ENCODE measurements around the gene PELI3. TPM values are rescaled to one million over a fixed set of nuclear protein-coding genes. Genes with fewer than 3 reads are reported as not detected.

Gene PELI3
- total RNA-seq, 4 donors from 2014 or later, result 11.4 to 21.8 (median 14.7) TPM

DNA sequence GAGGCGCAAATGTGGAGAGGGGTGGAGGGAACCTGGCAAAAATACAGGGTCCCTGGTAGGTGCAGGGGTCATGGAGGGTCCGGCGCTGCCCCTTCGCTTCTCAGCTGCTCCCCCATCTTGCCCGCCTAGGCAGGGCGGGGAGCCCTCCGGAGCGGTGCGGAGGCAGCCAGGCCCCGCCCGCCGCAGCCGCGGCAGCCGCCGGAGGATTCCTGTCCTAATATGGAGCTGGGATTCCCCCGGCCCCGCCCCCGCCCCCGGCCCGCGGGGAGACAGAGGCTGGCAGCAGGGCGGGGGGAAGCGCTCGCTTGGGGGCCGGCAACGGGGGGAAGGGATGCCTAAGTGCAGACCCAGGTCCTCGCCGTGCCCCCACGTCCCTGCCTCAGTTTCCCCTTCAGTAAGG lies 46.9 kb upstream of the PELI3 start:
- no peak overlapping the region for H3K4me3 ChIP-seq (replicated peaks in 1 of 3)
- no peak overlapping the region for H3K27ac ChIP-seq
- no peak for TF ChIP-seq POLR2A (IDR thresholded peaks at IDR 0.05)
- TF ChIP-seq, protein P1, sequence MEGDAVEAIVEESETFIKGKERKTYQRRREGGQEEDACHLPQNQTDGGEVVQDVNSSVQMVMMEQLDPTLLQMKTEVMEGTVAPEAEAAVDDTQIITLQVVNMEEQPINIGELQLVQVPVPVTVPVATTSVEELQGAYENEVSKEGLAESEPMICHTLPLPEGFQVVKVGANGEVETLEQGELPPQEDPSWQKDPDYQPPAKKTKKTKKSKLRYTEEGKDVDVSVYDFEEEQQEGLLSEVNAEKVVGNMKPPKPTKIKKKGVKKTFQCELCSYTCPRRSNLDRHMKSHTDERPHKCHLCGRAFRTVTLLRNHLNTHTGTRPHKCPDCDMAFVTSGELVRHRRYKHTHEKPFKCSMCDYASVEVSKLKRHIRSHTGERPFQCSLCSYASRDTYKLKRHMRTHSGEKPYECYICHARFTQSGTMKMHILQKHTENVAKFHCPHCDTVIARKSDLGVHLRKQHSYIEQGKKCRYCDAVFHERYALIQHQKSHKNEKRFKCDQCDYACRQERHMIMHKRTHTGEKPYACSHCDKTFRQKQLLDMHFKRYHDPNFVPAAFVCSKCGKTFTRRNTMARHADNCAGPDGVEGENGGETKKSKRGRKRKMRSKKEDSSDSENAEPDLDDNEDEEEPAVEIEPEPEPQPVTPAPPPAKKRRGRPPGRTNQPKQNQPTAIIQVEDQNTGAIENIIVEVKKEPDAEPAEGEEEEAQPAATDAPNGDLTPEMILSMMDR (IDR thresholded peaks at IDR 0.05), result no peak
- H3K36me3 ChIP-seq, result no peaks in the 10 kb centered on the region
- WGBS, 2 donors, result 3 to 9% methylated on average over 6 to 16 of the region's 30 CpGs
- H3K9me3 ChIP-seq, result no peaks in the 10 kb centered on the region
- intact Hi-C loops (cut with DNase I), result loop anchor here (5.0 kb wide), 1 partner anchor 133 kb away; the partner anchor contains the start of gene YIF1A
- DNase-seq, result no peak
- H3K27me3 ChIP-seq, result no peaks in the 10 kb centered on the region
- peaks cover 0 to 29% of the 10 kb centered on the region in 2 donors for H3K4me1 ChIP-seq

DNA sequence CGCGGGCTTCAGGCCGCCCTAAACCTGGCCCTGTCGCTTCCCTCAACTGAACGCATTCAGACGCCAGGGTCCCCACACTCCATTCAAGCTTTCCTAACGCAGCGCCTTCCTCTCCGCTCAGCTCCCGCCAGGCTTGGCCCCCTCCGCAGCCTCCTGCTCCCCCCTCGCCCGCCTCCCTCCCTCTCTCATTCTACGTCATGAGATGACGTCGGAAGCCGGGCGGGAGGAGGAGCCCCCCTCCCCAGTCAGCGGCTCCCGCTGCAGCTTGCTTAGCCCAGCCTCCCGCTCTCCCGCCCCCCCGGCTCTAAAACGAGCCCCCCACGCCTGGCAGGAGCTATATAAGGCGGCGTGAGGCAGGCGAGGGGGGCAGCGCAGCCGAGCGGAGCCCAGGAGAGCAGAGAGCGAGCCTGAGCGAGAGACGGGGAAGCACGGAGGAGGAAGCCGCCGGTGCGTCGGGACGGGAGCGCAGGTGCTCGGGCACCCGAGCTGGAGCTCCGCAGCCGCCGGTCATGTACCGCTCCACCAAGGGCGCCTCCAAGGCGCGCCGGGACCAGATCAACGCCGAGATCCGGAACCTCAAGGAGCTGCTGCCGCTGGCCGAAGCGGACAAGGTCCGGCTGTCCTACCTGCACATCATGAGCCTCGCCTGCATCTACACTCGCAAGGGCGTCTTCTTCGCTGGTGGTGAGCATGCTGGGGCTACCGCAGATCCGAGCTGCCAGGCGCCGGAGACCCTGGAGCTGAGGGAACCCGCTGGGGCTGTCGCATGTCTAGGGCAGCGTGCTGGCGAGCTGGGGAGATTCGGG lies 45.8 kb upstream of the PELI3 start, which contains the start of gene NPAS4:
Gene NPAS4 (plus strand): TSS at position 365 of the 806 bp plus-strand sequence. CDS start 145 bp downstream, at position 510.
- Histone ChIP-seq H3K27me3 (no peaks in the 10 kb centered on the region), H3K4me3 (replicated peaks in 1 of 3) (no peak within 1 kb of the TSS), H3K27ac (no peak within 1 kb of the TSS), H3K36me3 (no peaks in the 10 kb centered on the region), H3K4me1 (peaks cover 0 to 29% of the 10 kb centered on the region in 2 donors), H3K9me3 (no peaks in the 10 kb centered on the region)
- TF ChIP-seq, protein P1 (IDR thresholded peaks at IDR 0.05), result no peak
- TF ChIP-seq POLR2A (IDR thresholded peaks at IDR 0.05), result no peak
- intact Hi-C loops (cut with DNase I), result loop anchor here (5.0 kb wide), 1 partner anchor 134 kb away; the partner anchor contains the start of gene YIF1A
- WGBS, 2 donors, result 5 to 6% methylated on average over 28 to 33 of the region's 71 CpGs
- no peak for DNase-seq

DNA sequence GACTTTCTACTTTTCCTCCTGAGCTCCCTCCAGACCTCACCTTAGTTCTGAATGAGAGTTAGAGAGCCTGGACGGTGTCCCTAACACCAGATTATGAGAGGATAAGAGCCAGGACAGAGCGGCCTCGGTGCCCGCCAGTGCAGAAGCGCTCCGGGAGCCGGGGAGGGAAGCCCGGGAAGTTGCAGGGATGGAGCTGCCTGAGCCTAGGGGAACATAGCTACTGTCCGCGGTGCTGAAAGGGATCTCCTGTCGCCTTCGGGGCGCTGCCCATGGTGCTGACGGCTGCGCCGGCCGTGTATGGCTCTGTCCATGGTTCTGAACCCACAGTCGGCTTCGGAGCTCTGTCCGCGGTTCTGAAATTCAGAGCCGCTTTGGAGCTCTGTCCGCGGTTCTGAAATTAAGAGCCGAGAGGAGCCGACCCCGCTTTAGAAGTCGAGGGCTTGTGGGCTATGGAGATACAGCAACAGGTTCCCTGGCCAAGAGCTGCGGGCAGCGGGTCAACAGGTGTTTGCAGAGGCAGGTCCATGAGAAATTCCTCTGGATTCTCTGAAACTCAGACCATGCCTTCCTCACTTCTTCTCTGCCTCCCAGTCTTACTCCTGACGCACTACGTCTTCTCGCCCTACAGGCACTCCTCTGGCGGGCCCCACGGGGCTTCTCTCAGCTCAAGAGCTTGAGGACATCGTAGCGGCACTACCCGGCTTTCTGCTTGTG lies 45.1 kb upstream of the PELI3 start:
- DNase-seq, result peak; percentile 93 to 94
- H3K9me3 ChIP-seq, result no peaks in the 10 kb centered on the region
- no peak overlapping the region for H3K4me3 ChIP-seq (replicated peaks in 1 of 3)
- no peaks in the 10 kb centered on the region for H3K27me3 ChIP-seq
- WGBS, 2 donors, result 15 to 18% methylated on average over 22 to 33 of the region's 38 CpGs
- intact Hi-C loops (cut with DNase I), result loop anchor here (5.0 kb wide), 1 partner anchor 134 kb away; the partner anchor contains the start of gene YIF1A
- peaks cover 0 to 29% of the 10 kb centered on the region in 2 donors for H3K4me1 ChIP-seq
- no peak for TF ChIP-seq POLR2A (IDR thresholded peaks at IDR 0.05)
- TF ChIP-seq, protein P1 (IDR thresholded peaks at IDR 0.05), result peak in 1 of 6 experiments; percentile 13
- no peaks in the 10 kb centered on the region for H3K36me3 ChIP-seq
- H3K27ac ChIP-seq, result no peak overlapping the region

GRCh38 chr11:66426314-66426713 lies 40.4 kb upstream of the PELI3 start:
- no peak for TF ChIP-seq POLR2A (IDR thresholded peaks at IDR 0.05)
- TF ChIP-seq, protein P1 (IDR thresholded peaks at IDR 0.05), result no peak
- Histone ChIP-seq H3K4me3 (replicated peaks in 1 of 3) (no peak overlapping the region), H3K27ac (no peak overlapping the region), H3K9me3 (no peaks in the 10 kb centered on the region), H3K4me1 (peaks cover 0 to 1% of the 10 kb centered on the region in 2 donors), H3K27me3 (no peaks in the 10 kb centered on the region), H3K36me3 (no peaks in the 10 kb centered on the region)
- intact Hi-C loops (cut with DNase I), result no loop called here
- 46 to 61% methylated on average over 14 to 18 of the region's 23 CpGs for WGBS, 2 donors
- no peak for DNase-seq
